ENCODE results near the gene RESP18. TPM values are rescaled to one million over a fixed set of nuclear protein-coding genes. Genes with fewer than 3 reads are reported as not detected.

RESP18 gene
- polyA plus RNA-seq, 1 of the 3 experiments (the other 2 are of a cell fraction): not detected

DNA sequence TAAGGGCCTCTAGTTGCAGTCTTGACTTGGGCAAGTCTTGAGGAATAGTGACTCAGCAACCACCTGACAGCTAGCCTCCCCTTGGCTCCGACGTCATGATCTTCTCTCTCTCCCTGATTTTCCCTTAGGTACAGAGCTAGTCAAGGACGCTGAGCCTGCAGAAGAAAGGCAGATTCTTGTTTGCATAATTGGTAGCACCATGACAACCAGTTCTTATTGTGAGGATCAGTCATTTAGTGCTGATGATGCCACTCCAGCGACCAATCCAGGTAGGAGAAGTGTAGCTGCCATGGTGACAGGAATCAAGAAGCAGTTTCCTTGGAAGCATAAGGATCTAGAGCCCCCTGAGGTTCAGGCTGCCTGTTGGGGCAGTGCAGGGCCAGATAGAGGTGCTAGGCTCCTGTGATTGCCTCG is 2.8 kb upstream of the RESP18 start:
- Histone ChIP-seq H3K36me3 (replicated peaks in 1 of 2; ENCODE audit: control insufficient read depth in 1 of 2, insufficient read depth in 2 of 2, low read length in 1 of 2) (no peaks in the 10 kb centered on the region), H3F3A (replicated peaks; ENCODE audit: insufficient read depth) (no peaks in the 10 kb centered on the region), H4K20me1 (ENCODE audit: insufficient read depth) (no peaks in the 10 kb centered on the region), H2AFZ (ENCODE audit: low read depth) (no peak overlapping the region), H3K27ac (ENCODE audit: low read depth in 2 of 2, low read length in 1 of 2) (no peak overlapping the region), H3K9ac (no peak overlapping the region), H3K9me3 (no peaks in the 10 kb centered on the region), H3K27me3 (ENCODE audit: insufficient read depth) (peaks cover 10% of the 10 kb centered on the region; the same call in 1 of the 2 replicates), H3K79me2 (ENCODE audit: insufficient read depth) (no peaks in the 10 kb centered on the region), H3K9me2 (no peaks in the 10 kb centered on the region), H3K4me2 (no peak overlapping the region), H3K4me1 (ENCODE audit: control insufficient read depth in 1 of 2, insufficient read depth in 2 of 2, low read depth in 1 of 2, low read length in 1 of 2) (no peaks in the 10 kb centered on the region), H3K4me3 (ENCODE audit: low read depth in 2 of 2, low read length in 1 of 2) (no peak overlapping the region)
- WGBS (ENCODE audit: low lambda C conversion rate): 43% methylated on average over 5 of the region's 5 CpGs
- CTCF ChIA-PET: interaction anchor here (1.0 to 1.5 kb wide), 2 partner anchors 10 to 14 kb away, joined by 3 read pairs; no protein-coding TSS in a partner anchor
- no peak for DNase-seq
- TF ChIP-seq, protein P1, sequence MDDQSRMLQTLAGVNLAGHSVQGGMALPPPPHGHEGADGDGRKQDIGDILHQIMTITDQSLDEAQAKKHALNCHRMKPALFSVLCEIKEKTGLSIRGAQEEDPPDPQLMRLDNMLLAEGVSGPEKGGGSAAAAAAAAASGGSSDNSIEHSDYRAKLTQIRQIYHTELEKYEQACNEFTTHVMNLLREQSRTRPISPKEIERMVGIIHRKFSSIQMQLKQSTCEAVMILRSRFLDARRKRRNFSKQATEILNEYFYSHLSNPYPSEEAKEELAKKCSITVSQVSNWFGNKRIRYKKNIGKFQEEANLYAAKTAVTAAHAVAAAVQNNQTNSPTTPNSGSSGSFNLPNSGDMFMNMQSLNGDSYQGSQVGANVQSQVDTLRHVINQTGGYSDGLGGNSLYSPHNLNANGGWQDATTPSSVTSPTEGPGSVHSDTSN (IDR thresholded peaks at IDR 0.05): no peak
- TF ChIP-seq ELF1 (IDR thresholded peaks at IDR 0.05) (no peak), RXRA (IDR thresholded peaks at IDR 0.05; ENCODE audit: borderline replicate concordance, low read depth) (no peak)
- TF ChIP-seq, protein P2, sequence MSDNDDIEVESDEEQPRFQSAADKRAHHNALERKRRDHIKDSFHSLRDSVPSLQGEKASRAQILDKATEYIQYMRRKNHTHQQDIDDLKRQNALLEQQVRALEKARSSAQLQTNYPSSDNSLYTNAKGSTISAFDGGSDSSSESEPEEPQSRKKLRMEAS (IDR thresholded peaks at IDR 0.05; ENCODE audit: low read depth): no peak
- POLR2A ChIA-PET: no interaction called here

DNA sequence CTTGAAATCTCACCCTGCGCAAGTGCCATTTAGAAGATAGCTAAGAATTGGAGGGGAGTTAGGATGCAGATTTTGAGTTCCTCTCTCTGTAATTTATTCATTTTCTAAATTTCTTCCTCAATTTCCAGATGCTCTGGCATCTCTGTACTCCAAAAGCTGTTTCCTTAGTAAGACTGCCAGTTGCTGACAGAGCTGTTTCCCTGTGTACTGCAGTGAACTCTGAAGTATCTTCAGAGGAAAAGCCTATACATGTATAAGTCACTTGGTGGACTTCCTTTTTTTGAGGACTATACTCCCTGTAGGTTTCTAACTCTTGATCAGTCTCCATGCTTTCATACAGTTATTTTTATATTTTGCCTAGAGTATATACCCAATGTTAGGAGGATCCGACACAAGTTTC is 1.5 kb upstream of the RESP18 start:
- no peaks in the 10 kb centered on the region for H3K36me3 ChIP-seq (replicated peaks in 1 of 2; ENCODE audit: control insufficient read depth in 1 of 2, insufficient read depth in 2 of 2, low read length in 1 of 2)
- H3K4me2 ChIP-seq: no peak overlapping the region
- no peaks in the 10 kb centered on the region for H4K20me1 ChIP-seq (ENCODE audit: insufficient read depth)
- POLR2A ChIA-PET: no interaction called here
- WGBS (ENCODE audit: low lambda C conversion rate): 80% methylated on average over 2 of the region's 2 CpGs
- H3K9me3 ChIP-seq: no peaks in the 10 kb centered on the region
- H3F3A ChIP-seq (replicated peaks; ENCODE audit: insufficient read depth): no peaks in the 10 kb centered on the region
- TF ChIP-seq TAF1 (IDR thresholded peaks at IDR 0.05; ENCODE audit: borderline replicate concordance, low read depth, low read length): no peak
- no peak for TF ChIP-seq SMC3 (IDR thresholded peaks at IDR 0.05; ENCODE audit: low read depth, low read length)
- no peak for TF ChIP-seq CHD2 (IDR thresholded peaks at IDR 0.05; ENCODE audit: low read length, partially characterized antibody)
- TF ChIP-seq ELF1 (IDR thresholded peaks at IDR 0.05): no peak
- no peak overlapping the region for H3K9ac ChIP-seq
- no peaks in the 10 kb centered on the region for H3K4me1 ChIP-seq (ENCODE audit: control insufficient read depth in 1 of 2, insufficient read depth in 2 of 2, low read depth in 1 of 2, low read length in 1 of 2)
- H3K27ac ChIP-seq (ENCODE audit: low read depth in 2 of 2, low read length in 1 of 2): no peak overlapping the region
- H3K27me3 ChIP-seq (ENCODE audit: insufficient read depth): peaks cover 14% of the 10 kb centered on the region; the same call in 1 of the 2 replicates
- CTCF ChIA-PET: interaction anchor here (1.2 to 2.0 kb wide), 2 partner anchors 18 to 39 kb away, joined by 4 to 5 read pairs; no protein-coding TSS in a partner anchor
- no peak for DNase-seq
- H2AFZ ChIP-seq (ENCODE audit: low read depth): no peak overlapping the region
- no peaks in the 10 kb centered on the region for H3K9me2 ChIP-seq
- no peaks in the 10 kb centered on the region for H3K79me2 ChIP-seq (ENCODE audit: insufficient read depth)
- H3K4me3 ChIP-seq (ENCODE audit: low read depth in 2 of 2, low read length in 1 of 2): no peak overlapping the region

DNA sequence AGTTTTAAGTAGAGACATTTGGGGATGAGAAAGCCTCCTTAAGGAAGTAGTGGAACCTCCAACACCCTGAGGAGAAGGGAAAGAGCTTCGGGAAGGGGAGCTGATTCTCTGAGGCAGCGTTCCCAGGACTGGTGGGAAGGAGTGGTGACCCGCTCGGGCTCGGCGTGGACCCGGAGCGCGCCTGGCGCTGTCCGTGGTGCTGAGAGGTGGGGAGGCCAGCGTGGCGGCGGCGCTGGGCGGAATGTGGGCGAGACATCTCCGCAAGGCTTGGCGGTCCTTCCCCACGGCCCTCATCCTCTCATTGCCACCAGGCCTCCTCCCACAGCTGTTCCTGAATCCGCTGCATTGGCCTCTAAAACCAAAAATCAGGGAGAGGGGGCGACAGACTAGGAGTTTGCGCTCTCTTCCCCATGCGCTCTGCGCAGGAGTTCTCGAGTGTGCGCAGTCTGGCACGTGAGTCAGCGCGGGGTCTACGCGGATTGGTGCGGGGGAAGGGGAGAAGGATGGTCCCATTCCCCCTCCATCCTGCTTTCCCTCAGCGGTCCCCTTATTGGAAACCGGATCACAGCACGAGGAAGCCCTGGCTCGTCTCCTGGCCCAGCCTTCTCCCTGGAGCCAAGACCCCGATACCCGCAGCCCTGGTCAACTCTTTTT is 857 bp downstream of the RESP18 start:
- ChIA-PET CTCF (interaction anchor here (0.8 to 2.0 kb wide), 3 partner anchors 13 to 36 kb away, joined by 3 to 5 read pairs (median 5); no protein-coding TSS in a partner anchor), POLR2A (no interaction called here)

More for the DNA sequence above, 857 bp downstream of the RESP18 start:
- Histone ChIP-seq H3K4me2 (no peak overlapping the region), H4K20me1 (ENCODE audit: insufficient read depth) (no peaks in the 10 kb centered on the region), H3K4me3 (ENCODE audit: low read depth in 2 of 2, low read length in 1 of 2) (no peak overlapping the region), H3F3A (replicated peaks; ENCODE audit: insufficient read depth) (no peaks in the 10 kb centered on the region), H3K9ac (no peak overlapping the region), H3K27ac (ENCODE audit: low read depth in 2 of 2, low read length in 1 of 2) (no peak overlapping the region), H3K4me1 (ENCODE audit: control insufficient read depth in 1 of 2, insufficient read depth in 2 of 2, low read depth in 1 of 2, low read length in 1 of 2) (no peaks in the 10 kb centered on the region), H3K9me3 (no peaks in the 10 kb centered on the region), H3K36me3 (replicated peaks in 1 of 2; ENCODE audit: control insufficient read depth in 1 of 2, insufficient read depth in 2 of 2, low read length in 1 of 2) (no peaks in the 10 kb centered on the region), H3K27me3 (ENCODE audit: insufficient read depth) (peaks cover 24% of the 10 kb centered on the region), H3K79me2 (ENCODE audit: insufficient read depth) (no peaks in the 10 kb centered on the region), H2AFZ (ENCODE audit: low read depth) (no peak overlapping the region), H3K9me2 (no peaks in the 10 kb centered on the region)
- no peak for DNase-seq
- WGBS (ENCODE audit: low lambda C conversion rate): 83% methylated on average over 26 of the region's 39 CpGs
- TF ChIP-seq, protein P3, sequence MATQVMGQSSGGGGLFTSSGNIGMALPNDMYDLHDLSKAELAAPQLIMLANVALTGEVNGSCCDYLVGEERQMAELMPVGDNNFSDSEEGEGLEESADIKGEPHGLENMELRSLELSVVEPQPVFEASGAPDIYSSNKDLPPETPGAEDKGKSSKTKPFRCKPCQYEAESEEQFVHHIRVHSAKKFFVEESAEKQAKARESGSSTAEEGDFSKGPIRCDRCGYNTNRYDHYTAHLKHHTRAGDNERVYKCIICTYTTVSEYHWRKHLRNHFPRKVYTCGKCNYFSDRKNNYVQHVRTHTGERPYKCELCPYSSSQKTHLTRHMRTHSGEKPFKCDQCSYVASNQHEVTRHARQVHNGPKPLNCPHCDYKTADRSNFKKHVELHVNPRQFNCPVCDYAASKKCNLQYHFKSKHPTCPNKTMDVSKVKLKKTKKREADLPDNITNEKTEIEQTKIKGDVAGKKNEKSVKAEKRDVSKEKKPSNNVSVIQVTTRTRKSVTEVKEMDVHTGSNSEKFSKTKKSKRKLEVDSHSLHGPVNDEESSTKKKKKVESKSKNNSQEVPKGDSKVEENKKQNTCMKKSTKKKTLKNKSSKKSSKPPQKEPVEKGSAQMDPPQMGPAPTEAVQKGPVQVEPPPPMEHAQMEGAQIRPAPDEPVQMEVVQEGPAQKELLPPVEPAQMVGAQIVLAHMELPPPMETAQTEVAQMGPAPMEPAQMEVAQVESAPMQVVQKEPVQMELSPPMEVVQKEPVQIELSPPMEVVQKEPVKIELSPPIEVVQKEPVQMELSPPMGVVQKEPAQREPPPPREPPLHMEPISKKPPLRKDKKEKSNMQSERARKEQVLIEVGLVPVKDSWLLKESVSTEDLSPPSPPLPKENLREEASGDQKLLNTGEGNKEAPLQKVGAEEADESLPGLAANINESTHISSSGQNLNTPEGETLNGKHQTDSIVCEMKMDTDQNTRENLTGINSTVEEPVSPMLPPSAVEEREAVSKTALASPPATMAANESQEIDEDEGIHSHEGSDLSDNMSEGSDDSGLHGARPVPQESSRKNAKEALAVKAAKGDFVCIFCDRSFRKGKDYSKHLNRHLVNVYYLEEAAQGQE (IDR thresholded peaks at IDR 0.05; ENCODE audit: low read depth, low read length): peak; percentile 90
- TF ChIP-seq RXRA (IDR thresholded peaks at IDR 0.05; ENCODE audit: borderline replicate concordance, low read depth): no peak

All from SK-N-SH (cell line).